Right lobe of liver (tissue), 6 donors: Measurements from ENCODE around the gene AGPAT1. TPM values are rescaled to one million over a fixed set of nuclear protein-coding genes. Genes with fewer than 3 reads are reported as not detected.

Experiments
- ATAC-seq, 4 donors: fragments of 200-7000 bp; cut with Tn5 transposase; one replicate each; pipeline ENCODE4 v1.9.1; 2020; ENCODE audit warnings: mild to moderate bottlenecking in 4 of 4, moderate library complexity in 4 of 4
- DNase-seq, 3 donors: peaks; one replicate each; pipeline ENCODE4 v3.0.0-alpha.2; 2020
- H3K27ac ChIP-seq, 3 donors: fragments of 200-600 bp; one replicate each; pipeline ENCODE4 v1.8.0; 2022
- H3K27me3 ChIP-seq, 2 donors: fragments of 200-600 bp; one replicate each; pipeline ENCODE4 v1.8.0; 2022
- H3K36me3 ChIP-seq, 4 donors: fragments of 200-600 bp; sonication (generic) in 1 of 4; one replicate each; pipeline versions ENCODE4 v1.5.1 to v1.8.0; 2017 to 2022; ENCODE audit warnings: control low read depth in 1 of 4
- H3K4me1 ChIP-seq, 4 donors: fragments of 200-600 bp; sonication (generic) in 1 of 4; one replicate each; pipeline versions ENCODE4 v1.5.1 to v1.8.0; 2017 to 2022; ENCODE audit warnings: control low read depth in 1 of 4
- H3K4me3 ChIP-seq, 3 donors: fragments of 200-600 bp; one replicate each; pipeline ENCODE4 v1.8.0; 2022
- H3K9me3 ChIP-seq, 4 donors: fragments of 200-600 bp; sonication (generic) in 1 of 4; one replicate each; pipeline versions ENCODE4 v1.5.1 to v1.8.0; 2017 to 2022; ENCODE audit warnings: control low read depth in 1 of 4
- CTCF ChIP-seq, 4 donors: fragments of 200-600 bp in 3 of 4; fragments of 450-650 bp in 1 of 4; IDR thresholded peaks; one replicate each; pipeline versions ENCODE4 v1.5.1 to v1.8.0; 2016 to 2022; ENCODE audit warnings: antibody characterized with exemption in 4 of 4, mild to moderate bottlenecking in 2 of 4
- POLR2A ChIP-seq: fragments of 450-650 bp; IDR thresholded peaks from one replicate; pipeline ENCODE4 v1.6.1; 2017; ENCODE audit warnings: antibody characterized with exemption, mild to moderate bottlenecking
- WGBS: methylation state at CpG from one replicate; pipeline ENCODE4 v1.1.6; 2018; ENCODE audit warnings: low coverage, low lambda C conversion rate; ENCODE audit not compliant: insufficient coverage; ENCODE audit errors: missing lambda C conversion rate; 5-methylcytosine and 5-hydroxymethylcytosine counted together
- intact Hi-C, 2 donors: fragments of 100-400 bp; cut with DNase I; formaldehyde crosslinking; loops; one replicate each; pipeline versions ENCODE4 v1.11.2 to v1.14.1; 2022
- total RNA-seq, 6 experiments: library from RNA; depleted of rRNA in 2 of 6; stranded (reverse); fragments of >200 nt in 2 of 6; fragmentation: NEBNext Ultra II Directional in 3 of 6; extraction: Animal tissue kit (Norgen Biotek cat#: 25700) in 3 of 6; gene quantifications; one replicate each; pipeline versions ENCODE4 v1.1.0 to v1.2.4, GENCODE V29; 2016 to 2023
- donor health status: DM: no; HTN: yes; CAD: no.
- donor health status: DM: no; HTN: no; CAD: no.
- donor health status: DM: no; HTN: no; CAD: no.
- donor health status: DM: no; HTN: yes; CAD: no.
- donor health status: DM: no; HTN: yes; CAD: no.

Gene AGPAT1
- total RNA-seq, 6 experiments from 2014 or later, result 23.5 to 36.9 (median 31.6) TPM

DNA sequence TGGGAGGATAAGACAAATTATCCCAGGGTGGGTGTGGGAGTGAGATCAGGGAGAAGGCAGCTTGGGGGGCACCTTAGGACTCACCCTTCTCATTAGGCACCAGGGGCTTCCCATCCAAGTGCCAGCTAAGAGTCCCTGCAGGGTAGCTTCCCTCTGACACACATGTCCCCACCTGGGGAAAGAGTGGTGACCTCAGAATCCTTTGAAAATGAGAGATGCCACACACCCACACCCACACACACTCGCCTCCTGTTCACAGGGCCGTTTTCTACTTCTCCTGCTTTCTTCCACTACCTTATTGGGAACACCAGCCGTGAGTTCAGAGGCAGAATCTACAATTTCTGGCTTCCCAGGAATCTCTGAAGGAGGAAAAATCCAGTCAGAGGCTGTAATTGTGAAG is 7.1 kb upstream of the AGPAT1 start:
- H3K4me3 ChIP-seq, result no peak overlapping the region
- DNase-seq, result no peak
- WGBS, result 70% methylated on average over 3 of the region's 3 CpGs
- intact Hi-C loops, result no loop called here
- H3K9me3 ChIP-seq, result no peaks in the 10 kb centered on the region
- TF ChIP-seq CTCF (IDR thresholded peaks at IDR 0.05) (no peak), POLR2A (no peak)
- H3K27ac ChIP-seq, result peak overlapping the region in 1 of 3 donors; percentile 33
- H3K36me3 ChIP-seq, result peaks cover 0 to 7% (median 0%) of the 10 kb centered on the region in 4 donors
- peaks cover 0 to 10% (median 0%) of the 10 kb centered on the region in 4 donors for H3K4me1 ChIP-seq
- no peaks in the 10 kb centered on the region for H3K27me3 ChIP-seq
- ATAC-seq, result no peak

- no peak for DNase-seq
- 72% methylated on average over 3 of the region's 10 CpGs for WGBS
- no peak overlapping the region for H3K4me3 ChIP-seq
- no peaks in the 10 kb centered on the region for H3K27me3 ChIP-seq
- peaks cover 0 to 10% (median 0%) of the 10 kb centered on the region in 4 donors for H3K4me1 ChIP-seq
- intact Hi-C loops, result no loop called here
- TF ChIP-seq POLR2A, result no peak
- no peak for TF ChIP-seq CTCF (IDR thresholded peaks at IDR 0.05)
- ATAC-seq, result no peak
- H3K36me3 ChIP-seq, result peaks cover 0 to 7% (median 0%) of the 10 kb centered on the region in 4 donors
- H3K27ac ChIP-seq, result no peak overlapping the region
- H3K9me3 ChIP-seq, result no peaks in the 10 kb centered on the region
Observed at GRCh38 chr6:32182555-32182981, 6.7 kb upstream of the AGPAT1 start.

- no peak for TF ChIP-seq CTCF (IDR thresholded peaks at IDR 0.05)
- no peak for TF ChIP-seq POLR2A
- Histone ChIP-seq H3K27ac (no peak overlapping the region), H3K4me1 (peaks cover 0 to 13% (median under 1%) of the 10 kb centered on the region in 4 donors), H3K4me3 (no peak overlapping the region), H3K27me3 (no peaks in the 10 kb centered on the region), H3K36me3 (peaks cover 0 to 5% (median 0%) of the 10 kb centered on the region in 4 donors), H3K9me3 (no peaks in the 10 kb centered on the region)
- DNase-seq, result no peak
- 81% methylated on average over 6 of the region's 10 CpGs for WGBS
- intact Hi-C loops, result no loop called here
- no peak for ATAC-seq
Observed at GRCh38 chr6:32181915-32182529, 6.1 kb upstream of the AGPAT1 start.

- no peak for DNase-seq
Observed at GRCh38 chr6:32181148-32181702, 5.3 kb upstream of the AGPAT1 start.

More at GRCh38 chr6:32181148-32181702, 5.3 kb upstream of the AGPAT1 start:
- Histone ChIP-seq H3K27me3 (no peaks in the 10 kb centered on the region), H3K4me3 (no peak overlapping the region), H3K27ac (no peak overlapping the region), H3K9me3 (no peaks in the 10 kb centered on the region), H3K4me1 (peaks cover 0 to 21% (median 4%) of the 10 kb centered on the region in 4 donors), H3K36me3 (peaks cover 0 to 3% (median 0%) of the 10 kb centered on the region in 4 donors)
- intact Hi-C loops, result no loop called here
- 91% methylated on average over 6 of the region's 15 CpGs for WGBS
- ATAC-seq, result no peak
- TF ChIP-seq CTCF (IDR thresholded peaks at IDR 0.05), result no peak
- no peak for TF ChIP-seq POLR2A
